NCI-H146 (cell line): ENCODE measurements around the gene RNF115.

ENCODE experiments used
- DNase-seq: peaks from one replicate; lab custom pipeline; 2025; lab: John Stamatoyannopoulos, UW

The RNF115 gene

DNA sequence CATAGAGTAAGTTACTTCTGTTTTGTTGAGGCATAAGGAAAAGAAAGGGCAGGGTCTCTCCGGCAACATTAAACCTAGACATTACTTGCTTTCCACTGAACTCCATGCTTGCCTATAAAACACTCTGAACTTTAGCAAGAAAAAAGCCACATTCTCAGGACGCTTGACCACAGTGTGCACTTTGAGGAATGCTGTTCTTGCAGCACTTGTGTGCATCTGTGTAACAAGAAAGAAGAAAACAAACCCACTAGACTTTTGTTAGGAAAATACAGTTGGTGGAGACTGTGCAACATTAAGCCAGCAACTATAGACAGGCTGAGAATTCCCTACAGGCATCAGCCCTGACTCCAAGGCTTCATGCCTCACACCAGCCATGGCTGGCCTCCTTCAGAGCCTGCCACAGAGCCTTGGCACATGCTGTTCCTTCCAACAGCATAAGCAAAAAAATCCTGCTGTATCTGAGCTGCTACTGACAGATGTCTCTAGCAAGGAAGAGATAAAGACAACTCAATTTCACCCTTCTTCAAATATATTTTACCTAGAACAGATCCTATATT lies 122.5 kb downstream of the RNF115 start:
- no peak for DNase-seq

DNA sequence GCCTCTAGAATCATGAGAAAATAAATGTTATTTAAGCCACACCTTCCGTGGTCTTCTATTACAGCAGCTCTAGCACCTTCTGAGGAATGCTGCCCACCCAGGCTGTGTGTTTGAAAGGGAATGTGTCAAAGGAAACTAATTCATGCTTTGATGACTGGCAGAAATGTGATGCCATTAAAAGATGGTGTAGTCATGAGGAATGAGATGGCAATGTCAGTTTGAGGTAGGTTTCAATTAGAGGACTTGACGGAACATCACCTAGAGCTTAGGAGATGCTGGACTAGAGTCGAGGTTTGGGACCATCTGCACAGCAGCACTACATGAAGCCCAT lies 127.3 kb downstream of the RNF115 start:
- DNase-seq, result no peak

DNA sequence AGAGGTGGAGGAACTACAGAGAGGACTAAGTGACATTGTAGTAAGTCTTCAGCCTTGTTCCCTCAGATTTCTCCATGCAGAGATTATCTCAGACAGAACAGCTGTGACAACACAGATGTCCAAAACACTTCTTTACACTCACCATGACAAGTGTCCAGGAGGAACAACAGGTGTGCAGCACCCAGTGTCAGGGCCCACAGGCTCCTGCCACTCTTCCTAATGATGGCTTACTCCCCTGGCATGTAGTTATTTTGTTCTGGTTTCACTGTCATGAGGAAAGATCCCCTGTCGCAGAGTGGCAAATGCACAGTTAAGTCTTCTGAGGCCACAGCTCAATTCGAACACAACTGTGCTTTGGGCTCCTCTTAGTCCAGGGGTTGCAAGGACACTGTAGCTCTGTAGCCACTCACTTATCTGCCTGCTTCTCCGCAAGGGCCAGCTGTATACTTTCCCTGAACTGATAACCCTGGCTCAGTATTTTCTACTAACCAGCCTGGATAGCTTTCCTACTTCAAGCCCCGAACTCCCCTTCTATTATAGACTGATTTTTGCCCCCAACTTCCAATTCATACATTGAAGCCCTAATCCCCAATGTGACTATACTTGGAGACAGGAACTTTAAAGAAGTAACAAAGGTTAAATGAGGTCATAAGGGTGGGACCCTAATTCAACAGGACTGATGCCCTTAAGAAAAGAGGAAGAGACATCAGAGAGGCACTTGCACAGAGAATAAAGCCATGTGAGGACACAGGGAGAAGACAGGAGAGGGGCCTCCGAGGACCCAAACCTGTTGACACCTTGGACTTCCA lies 127.9 kb downstream of the RNF115 start:
- DNase-seq, result peak; percentile 33

DNA sequence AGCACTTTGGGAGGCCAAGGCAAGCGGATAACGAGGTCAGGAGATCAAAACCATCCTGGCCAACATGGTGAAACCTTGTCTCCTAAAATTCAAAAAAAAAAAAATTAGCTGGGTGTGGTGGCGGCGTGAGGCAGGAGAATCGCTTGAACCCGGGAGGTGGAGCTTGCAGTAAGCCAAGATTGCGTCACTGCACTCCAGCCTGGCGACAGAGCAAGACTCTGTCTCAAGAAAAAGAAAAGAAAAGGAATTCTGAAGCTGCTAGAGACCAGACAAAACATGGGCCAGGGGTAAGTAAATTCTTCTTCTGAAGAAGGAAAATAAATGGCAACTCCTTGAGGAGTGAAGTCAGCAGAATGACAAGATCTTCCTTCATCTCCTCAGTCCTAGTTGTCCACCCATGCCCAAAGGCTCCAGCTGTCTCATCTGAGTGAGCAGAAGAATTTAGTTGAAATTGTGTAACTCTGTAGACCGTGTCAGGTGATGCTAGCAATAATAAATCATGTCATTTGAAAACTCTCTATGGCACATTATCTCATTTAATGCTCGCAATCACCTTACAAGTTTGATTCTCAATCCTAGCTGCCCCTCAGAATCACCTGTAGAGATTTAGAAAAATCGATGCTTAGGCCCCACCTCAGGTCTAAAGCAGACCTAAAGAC lies 131.0 kb downstream of the RNF115 start:
- no peak for DNase-seq

DNA sequence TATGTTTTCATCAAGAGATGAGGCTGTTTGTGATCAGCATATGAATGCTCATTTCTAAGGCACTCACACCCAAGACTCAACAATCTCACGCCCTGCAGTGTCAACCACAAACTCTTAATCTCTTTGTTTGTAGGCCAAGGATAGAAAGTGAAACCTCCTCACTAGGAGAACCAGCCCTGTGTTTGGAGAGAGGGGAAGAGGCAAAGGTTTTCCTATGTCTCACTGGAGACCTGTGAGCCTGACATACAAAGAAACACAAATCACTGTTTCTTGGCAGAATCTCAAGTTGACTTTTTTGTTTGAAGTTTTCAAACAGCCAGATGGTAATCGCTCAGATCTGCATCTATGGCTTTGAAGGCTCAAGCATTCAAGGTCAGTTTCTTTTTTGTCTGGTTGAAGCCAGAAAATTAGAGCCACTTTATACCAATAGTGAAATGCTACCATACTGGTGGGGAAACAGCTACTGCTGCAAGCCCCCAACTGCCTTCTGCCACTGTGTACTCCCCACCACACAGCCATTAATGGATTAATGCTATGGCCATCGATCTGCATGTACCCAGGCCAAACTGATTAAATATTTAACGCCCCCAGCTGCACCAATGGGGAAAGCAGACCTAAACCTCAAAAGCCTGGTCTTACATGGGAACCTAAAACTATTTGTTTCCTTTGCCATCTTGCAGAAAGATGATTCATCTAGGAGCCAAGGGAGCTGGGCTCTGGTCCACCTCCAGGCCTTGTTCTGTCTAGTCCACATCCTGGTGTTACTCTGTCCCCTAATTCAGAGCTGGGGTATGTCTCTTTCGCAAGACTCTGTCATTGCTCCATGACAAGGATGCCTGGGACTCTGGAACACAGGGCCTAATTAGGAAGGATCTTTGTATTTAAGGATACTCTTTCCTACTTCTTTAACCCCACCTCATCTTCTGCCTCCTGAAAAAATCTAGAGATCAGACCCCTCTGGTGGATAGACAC lies 133.0 kb downstream of the RNF115 start:
- no peak for DNase-seq

DNA sequence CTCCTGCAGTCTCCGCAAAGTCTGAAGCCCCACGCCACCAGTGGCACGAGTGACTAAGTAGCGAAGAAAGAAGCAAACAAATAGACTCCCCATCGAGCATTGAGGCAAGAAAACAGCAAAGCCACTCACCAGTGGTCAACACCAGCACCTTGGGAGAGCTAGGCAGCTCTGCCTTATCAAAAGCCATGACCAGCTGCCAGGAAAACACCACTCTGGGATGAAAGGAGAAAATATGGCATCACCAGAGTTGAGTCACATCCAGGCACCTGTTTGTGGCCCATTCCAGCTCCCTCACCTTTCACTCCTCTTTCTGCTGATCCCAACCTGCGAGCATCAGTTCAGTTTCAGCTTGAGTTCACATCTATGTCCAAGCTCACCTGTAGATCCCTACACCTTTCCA lies 134.0 kb downstream of the RNF115 start:
- DNase-seq, result no peak

DNA sequence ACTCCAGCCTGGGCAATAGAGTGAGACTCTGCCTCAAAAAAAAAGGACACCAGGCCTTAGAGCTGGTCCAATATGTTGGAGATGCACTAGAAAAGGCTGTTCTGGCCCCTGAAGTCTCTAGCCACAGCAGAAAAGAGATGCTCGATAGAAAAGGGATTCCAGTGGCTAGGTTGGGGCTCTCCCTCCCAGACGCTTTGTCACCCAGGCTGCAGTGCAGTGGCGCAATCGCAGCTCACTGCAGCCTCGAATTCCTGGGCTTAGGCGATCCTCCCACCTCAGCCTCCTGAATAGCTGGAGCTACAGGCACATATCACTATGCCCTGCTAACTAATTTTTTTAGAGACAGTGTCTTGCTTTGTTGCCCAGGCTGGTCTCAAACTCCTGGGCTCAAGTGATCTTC lies 135.0 kb downstream of the RNF115 start:
- DNase-seq, result no peak
